ENCODE data around the gene FNBP1.
"Not testable (repeated sequence)": the region's sequence is repeated elsewhere in the genome, so short reads cannot be mapped to it uniquely, and the experiment has no call there.

FNBP1 gene

GRCh38 chr9:129953736-129954135 is 89.3 kb downstream of the FNBP1 start:
- DNase-seq (ENCODE audit: low read depth in 2 of 2) = no peak

- DNase-seq (ENCODE audit: low read depth in 2 of 2) = no peak
These were observed 90.7 kb downstream of the FNBP1 start for GRCh38 chr9:129952337-129952736.

DNA sequence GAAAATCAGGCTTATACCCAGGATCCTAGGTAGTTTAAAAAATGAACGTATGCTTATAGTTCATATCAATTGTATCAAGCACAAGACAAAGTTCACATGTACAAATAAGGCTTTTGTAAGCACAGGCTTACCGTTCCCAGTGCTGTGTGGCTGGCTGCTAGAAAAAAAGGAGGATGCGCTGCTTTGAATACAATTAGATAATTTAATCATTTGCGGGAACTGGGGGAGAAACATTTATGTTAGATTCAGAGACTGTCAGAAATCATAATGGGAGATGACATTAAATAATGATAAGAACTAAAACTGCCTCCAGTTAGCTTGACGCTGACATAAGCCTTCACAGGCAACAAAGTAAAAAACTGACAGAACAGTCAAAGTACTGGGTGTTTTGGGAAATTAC is 93.2 kb downstream of the FNBP1 start:
- DNase-seq (ENCODE audit: low read depth in 2 of 2) = no peak

- not testable (repeated sequence) for DNase-seq (ENCODE audit: low read depth in 2 of 2)
These were observed 94.4 kb downstream of the FNBP1 start for GRCh38 chr9:129948626-129949025.

DNA sequence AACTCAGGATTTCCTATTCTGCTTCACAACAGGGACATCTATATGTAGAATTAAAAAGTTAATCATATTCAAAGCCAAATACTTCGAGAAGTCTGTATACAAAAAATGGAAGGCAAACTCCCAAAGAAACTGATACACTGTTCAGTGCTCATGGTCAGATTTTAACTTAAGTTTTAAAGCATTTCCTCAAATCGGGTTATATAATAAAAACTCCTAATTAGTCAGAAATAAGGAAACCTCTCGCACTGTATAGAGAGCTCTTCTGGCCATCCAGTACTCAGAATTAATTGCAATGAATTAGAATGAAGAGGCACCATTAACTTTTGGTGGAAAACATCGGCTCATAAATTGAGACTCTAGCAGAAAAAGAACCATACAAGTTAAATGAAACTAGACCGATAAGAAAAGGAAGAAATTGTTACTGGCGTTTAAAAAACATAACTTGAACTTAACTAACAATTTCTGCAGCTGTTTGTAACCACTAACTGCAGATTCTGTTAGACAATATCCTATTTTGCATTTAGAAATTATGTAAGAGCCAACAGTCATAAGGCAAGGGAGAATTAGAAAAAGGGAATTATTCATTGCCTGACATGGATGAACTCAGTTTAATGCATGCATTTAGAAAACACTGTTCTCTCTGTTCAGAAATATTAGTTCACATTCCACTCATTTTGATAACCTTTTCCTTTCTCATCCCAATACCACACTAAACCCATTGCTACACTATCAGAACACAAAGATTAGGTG is 96.6 kb downstream of the FNBP1 start:
- no peak for DNase-seq (ENCODE audit: low read depth in 2 of 2)

DNA sequence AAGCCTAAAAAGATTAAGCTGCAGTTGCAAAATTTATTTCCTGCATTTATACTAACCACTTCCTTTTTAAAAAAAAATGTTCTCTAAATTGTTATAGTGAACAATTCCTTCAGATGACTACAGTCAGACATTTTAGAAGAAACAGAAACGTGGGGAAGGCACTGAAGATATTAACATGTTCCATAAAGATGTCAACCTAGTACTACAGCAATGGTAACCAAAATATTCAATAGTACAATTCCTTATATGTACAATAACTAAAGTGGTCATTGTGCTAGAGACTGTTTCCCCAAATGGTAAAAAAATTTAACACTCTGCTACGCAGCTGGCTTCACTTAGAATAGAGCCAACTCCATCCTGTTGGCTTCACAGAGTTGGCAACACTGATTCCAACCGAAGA is 97.7 kb downstream of the FNBP1 start:
- DNase-seq (ENCODE audit: low read depth in 2 of 2) = no peak

GRCh38 chr9:129944506-129945116 is 98.4 kb downstream of the FNBP1 start:
- peak; percentile 30 to 33 for DNase-seq (ENCODE audit: low read depth in 2 of 2)

DNA sequence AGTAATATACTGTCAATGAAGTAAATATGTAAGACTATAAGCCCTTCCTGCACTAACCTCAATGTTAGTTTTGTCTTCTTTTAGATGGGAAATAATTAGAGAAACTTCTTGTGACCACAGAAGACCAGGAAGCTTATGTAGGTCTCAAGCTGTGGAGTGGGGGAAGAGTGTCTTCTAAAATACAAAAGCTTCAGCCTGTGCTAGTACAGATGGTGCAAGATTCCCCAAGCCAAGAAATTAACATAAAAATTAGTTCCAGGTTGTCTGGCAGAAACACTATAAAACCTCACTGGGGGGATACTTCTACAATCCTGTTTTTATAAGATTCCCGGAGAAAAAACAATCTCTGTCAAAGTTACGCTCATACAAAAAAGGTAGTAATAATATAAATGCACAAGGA is 103.6 kb downstream of the FNBP1 start:
- DNase-seq (ENCODE audit: low read depth in 2 of 2) = no peak

DNA sequence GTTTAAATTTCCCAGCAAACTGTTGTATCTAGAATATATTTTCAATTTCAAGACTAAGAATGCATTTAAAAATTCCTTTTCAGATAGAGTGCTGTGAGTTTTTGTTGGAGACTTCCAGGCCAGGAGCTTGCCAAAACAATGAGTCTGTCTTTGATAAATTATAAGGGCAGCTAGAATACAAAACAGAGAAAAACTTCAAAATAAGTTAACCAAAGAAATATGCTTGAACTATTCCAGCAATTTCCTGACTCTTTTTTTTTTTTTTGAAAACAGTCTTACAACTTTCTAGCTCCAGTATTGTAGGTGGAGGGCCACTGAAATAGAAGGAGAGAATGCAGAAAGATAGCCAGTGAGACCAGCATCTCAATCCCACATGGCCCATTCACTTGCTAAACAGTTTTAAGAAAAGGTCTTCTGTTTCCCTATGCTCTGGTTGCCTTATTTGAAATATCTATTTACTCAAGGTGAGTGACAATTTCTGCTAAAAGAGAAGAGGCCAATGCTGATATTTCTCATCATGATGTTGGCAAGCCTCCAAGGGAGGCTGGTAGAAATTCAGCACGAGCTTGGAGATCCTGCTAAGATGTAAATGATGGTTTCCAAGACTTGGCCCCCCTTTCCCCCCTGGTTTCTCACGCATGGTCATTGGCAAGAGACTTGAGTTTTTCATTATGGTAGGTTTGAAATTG is 104.6 kb downstream of the FNBP1 start:
- no peak for DNase-seq (ENCODE audit: low read depth in 2 of 2)

DNA sequence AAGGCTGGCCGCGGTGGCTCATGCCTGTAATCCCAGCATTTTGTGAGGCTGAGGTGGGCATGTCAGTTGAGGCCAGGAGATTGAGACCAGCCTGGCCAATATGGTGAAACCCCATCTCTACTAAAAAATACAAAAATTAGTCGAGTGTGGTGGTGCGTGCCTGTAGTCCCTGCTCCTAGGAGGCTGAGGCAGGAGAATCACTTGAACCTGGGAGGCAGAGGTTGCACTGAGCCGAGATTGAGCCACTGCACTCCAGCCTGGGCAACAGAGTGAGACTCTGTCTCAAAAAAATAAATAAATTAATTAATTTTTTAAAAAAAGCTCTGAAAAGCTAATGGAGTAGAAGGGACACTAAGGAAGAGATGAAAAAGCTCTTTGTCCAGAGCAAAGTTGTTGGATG is 105.1 kb downstream of the FNBP1 start:
- not testable (repeated sequence) for DNase-seq (ENCODE audit: low read depth in 2 of 2)

DNA sequence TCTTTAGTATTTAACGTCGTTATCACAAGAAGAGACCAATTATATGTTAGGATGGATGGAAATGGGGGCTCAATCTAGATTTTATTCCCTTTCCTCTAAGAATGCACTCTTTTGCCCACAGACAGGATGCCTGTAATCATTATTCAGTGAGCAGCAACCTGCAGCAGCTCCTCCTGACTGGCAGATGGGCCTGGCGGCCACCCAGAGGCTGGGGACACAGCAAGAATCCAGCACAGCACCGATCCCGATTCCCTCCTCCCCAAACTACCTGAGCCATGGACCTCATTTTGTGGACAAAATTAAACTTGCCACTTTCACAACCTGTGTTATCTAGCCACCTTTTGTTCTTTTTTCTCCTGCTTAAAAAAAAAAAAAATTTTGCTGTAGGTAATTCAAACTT is 106.8 kb downstream of the FNBP1 start:
- DNase-seq (ENCODE audit: low read depth in 2 of 2) = no peak

DNA sequence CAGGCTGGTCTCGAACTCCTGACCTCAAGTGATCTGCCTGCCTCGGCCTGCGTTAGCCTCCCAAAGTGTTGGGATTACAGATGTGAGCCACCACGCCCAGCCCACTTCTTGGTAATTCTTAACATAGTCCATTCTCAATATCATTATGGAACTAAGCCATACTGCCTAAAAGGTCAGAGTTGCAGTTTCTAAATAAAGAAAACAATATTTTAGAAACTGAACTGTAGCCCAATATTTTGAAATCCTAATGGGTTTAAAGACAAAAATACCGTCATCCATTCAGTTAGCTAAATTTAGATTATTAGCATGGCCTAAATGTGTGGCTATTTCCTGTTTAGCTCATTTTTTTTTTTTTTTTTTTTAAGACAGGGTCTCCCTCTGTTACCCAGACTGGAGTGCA is 108.2 kb downstream of the FNBP1 start:
- no peak for DNase-seq (ENCODE audit: low read depth in 2 of 2)

DNA sequence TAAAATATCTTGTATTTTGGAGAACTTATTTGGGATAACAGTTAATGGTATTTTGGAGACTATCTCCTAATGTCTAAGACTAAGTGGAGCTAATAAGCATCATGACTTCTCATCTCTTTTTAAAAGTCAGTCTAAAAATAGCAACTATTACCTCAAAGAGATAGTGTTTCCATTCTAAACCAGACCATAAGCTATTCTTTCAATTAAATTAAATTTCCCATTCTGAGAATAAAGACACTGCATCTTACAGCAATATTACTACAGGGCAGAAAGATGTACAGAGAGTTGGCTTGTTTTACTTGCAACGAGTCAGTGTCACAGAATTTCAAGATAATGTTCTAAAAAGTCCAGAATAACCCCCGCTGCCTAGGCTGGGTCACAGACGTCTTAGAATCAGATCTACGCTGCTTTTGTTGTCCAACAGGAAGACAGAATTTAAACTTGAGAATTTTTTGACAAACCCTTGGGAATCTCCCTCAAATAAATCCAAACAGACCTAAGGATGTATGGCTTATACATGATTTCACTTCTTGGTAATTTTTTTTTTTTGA is 108.9 kb downstream of the FNBP1 start:
- no peak for DNase-seq (ENCODE audit: low read depth in 2 of 2)

DNA sequence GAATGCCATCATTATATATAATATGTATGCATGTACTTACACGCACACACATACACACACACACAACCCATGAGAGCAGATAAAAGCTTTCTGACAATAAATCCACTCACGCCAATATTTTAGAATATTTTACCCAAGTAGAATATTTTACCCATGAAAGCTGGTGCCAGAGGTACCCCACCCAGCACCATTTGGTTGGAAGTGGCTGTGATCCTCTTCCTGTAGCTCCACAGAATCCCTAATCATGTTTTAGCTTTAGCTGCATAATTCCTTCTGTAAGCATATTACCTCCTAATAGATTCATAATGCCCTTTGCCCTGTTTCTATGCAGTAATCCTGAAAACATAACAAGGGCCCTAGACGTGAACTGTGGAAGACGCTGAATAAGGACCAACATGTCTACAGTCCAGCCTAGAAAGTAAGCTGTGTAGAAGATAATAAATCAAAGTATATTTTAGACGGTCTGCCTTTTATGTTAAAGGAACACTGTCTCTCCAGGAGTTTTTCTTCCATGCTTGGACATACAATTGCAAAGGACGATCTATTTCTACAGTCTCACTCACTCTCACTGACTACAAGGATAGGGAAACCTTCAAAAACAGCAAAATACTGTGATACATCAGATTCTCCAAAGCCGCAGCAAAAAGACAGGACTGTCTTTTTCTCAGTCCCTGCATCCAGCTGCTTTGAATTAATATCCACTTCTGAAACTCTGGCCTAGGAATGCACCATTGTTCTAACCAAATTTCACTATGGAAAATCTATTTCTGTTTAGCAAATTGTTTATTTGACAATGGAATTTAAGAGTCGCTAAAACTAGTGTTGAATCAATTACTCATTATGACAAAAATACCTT is 109.6 kb downstream of the FNBP1 start:
- DNase-seq (ENCODE audit: low read depth in 2 of 2) = no peak

DNA sequence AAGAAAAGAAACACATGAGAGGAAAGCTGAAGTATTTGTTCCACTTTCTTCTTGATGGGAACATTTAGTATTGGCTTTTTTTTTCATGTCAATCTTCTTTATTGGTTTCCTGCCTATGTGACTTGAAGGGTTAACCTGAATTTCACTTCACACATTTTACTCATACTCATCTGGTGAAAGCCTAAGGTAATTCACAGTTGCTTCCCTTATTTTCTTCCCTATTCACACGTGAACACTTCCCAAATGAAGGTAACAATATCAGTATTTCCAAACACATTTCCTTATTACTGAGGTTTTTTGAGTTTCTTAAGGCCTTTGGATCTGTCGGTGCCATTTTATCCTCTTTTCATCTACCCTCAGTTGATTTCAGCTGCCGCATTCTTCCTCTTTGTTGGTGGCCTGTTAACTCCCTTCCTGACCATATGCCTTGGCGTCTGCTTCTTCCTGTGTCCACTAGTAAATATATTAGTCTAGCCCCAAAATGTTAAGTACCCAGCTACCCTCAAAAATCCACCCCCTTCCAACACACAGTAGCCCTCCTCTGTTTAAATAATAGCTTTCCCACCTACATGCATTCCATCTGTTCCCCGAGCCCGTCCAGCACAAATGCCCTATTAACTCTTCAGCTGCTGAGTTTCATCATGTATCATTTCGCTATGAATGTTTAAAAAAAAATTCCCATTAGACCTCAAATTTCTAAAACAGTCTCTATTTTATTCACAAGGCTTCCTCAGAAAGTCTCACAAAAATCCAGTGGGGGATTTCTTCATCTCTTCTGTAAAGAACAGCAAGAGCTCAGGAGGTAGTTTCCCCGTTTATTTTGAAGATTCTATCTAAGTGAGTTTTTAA is 110.5 kb downstream of the FNBP1 start:
- no peak for DNase-seq (ENCODE audit: low read depth in 2 of 2)

DNA sequence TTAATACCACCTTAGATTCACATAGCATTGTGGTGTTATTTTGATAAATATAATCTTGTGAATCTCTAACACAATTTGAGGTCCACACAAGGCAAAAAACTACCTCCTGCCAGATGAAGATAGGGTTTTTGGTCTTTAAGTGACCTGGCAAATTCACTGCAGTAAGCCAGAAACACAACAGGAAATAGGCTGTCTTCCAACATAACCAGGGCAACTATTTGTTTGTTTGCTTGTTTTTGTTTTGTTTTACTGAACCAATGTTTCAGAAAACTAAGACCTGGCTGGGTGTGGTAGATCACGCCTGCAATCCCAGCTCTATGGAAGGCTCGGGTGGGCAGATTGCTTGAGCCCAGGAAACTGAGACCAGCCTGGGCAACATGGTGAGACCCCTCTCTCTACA is 112.2 kb downstream of the FNBP1 start:
- no peak for DNase-seq (ENCODE audit: low read depth in 2 of 2)

GRCh38 chr9:129929496-129930125 is 113.4 kb downstream of the FNBP1 start:
- DNase-seq (ENCODE audit: low read depth in 2 of 2) = no peak

- no peak for DNase-seq (ENCODE audit: low read depth in 2 of 2)
These were observed 119.4 kb downstream of the FNBP1 start for GRCh38 chr9:129923589-129923988.

DNA sequence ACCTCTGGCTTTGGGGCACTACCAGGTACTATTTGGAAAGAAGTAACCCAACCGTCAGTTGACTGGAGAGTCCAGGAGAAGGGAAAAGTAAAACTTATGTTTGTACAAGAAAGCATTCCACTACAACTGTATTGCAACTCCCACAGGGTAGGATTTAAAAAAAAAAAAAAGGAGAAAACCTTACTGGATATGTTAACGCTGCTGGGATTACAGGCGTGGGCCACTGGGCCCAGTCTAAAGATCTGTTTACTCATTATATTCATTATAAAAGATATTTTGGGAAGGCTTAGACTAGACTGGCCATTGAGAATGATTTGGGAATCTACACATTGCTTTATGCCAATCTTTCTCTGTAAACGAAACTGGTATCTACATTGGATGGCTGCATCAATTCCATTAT is 121.1 kb downstream of the FNBP1 start:
- no peak for DNase-seq (ENCODE audit: low read depth in 2 of 2)

GRCh38 chr9:129919841-129920240 is 123.1 kb downstream of the FNBP1 start:
- DNase-seq (ENCODE audit: low read depth in 2 of 2) = no peak

Data from stimulated activated CD4-positive, alpha-beta T cell treated with anti-CD3 and anti-CD28 coated beads, Interleukin-15, amount 100 ng/mL, for 48 hours (primary cell).